Activated T-cell treated with anti-CD3 and anti-CD28 coated beads, Interleukin-2, amount 50 U/mL, for 24 hours (primary cell): ENCODE results near the gene CCDC15.
"Not testable (repeated sequence)": the region's sequence is repeated elsewhere in the genome, so short reads cannot be mapped to it uniquely, and the experiment has no call there.

ENCODE experiments used
- DNase-seq: peaks from one replicate; pipeline ENCODE4 v3.0.0-alpha.2; 2020
- H3K27ac Mint-ChIP-seq: 2 replicates; pipeline ENCODE4 v1.8.0; 2020; ENCODE audit warnings: mild to moderate bottlenecking, mixed read lengths
- H3K27me3 Mint-ChIP-seq: 2 replicates; pipeline ENCODE4 v1.8.0; 2020; ENCODE audit warnings: mixed read lengths
- H3K36me3 Mint-ChIP-seq: 2 replicates; pipeline ENCODE4 v1.8.0; 2020; ENCODE audit warnings: low read depth, mixed read lengths
- H3K4me1 Mint-ChIP-seq: 2 replicates; pipeline ENCODE4 v1.8.0; 2020; ENCODE audit warnings: low read depth, mixed read lengths
- H3K4me3 Mint-ChIP-seq: 2 replicates; pipeline ENCODE4 v1.8.0; 2020; ENCODE audit warnings: mild to moderate bottlenecking, moderate library complexity, mixed read lengths
- H3K9me3 Mint-ChIP-seq: 2 replicates; pipeline ENCODE4 v1.8.0; 2020; ENCODE audit warnings: mixed read lengths

The CCDC15 gene

GRCh38 chr11:125001079-125001778 is 47.2 kb downstream of the CCDC15 start:
- Mint-ChIP-seq H3K36me3 (peaks cover 51% of the 10 kb centered on the region), H3K4me1 (no peaks in the 10 kb centered on the region), H3K9me3 (peaks cover 10% of the 10 kb centered on the region), H3K27me3 (no peaks in the 10 kb centered on the region), H3K27ac (no peak overlapping the region), H3K4me3 (no peak overlapping the region)
- no peak for DNase-seq

DNA sequence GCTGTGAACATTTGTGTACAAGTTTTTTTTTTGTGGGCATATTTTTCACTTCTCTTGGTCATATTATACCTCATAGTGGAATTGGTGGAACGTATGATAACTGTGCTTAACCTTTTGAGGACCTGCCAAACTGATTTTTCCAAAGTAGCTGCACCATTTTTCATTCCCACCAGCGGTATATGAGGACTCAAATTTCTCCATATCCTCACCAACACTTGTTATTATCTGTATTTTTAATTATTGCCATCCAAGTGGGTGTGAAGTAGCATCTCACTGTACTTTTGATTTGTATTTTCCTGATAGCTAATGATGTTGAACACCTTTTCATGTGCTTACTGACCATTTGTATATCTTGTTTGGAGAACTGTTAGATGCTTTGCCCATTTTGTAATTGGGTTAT is 47.8 kb downstream of the CCDC15 start:
- no peak overlapping the region for H3K27ac Mint-ChIP-seq
- H3K9me3 Mint-ChIP-seq = peaks cover 10% of the 10 kb centered on the region
- H3K4me1 Mint-ChIP-seq = no peaks in the 10 kb centered on the region
- H3K4me3 Mint-ChIP-seq = no peak overlapping the region
- DNase-seq = no peak
- H3K27me3 Mint-ChIP-seq = no peaks in the 10 kb centered on the region
- peaks cover 52% of the 10 kb centered on the region for H3K36me3 Mint-ChIP-seq

GRCh38 chr11:125005491-125005890 is 51.5 kb downstream of the CCDC15 start:
- Mint-ChIP-seq H3K36me3 (peaks cover 64% of the 10 kb centered on the region), H3K4me3 (no peak overlapping the region), H3K4me1 (no peaks in the 10 kb centered on the region), H3K27ac (no peak overlapping the region), H3K27me3 (no peaks in the 10 kb centered on the region), H3K9me3 (peaks cover 10% of the 10 kb centered on the region)
- no peak for DNase-seq

DNA sequence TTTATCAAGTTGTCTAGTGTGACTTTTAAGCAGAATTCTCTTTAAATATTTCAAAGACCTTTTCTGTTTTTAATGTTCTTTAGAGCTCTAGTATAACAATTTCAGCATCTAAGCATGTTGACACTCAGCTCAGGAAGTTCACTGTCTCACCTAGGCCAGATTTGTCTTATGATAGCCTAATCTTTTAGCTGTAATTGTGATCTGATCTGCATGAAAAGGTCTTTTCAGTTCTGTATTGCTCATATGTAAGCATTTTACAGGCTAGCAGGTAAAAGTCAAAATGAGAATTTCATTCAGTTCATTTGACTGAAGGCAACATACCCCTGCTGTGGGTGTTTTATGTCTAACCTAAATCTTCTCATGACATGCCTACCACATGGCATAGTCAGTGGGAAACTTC is 62.4 kb downstream of the CCDC15 start:
- Mint-ChIP-seq H3K4me1 (peaks cover 3% of the 10 kb centered on the region), H3K27ac (no peak overlapping the region), H3K27me3 (no peaks in the 10 kb centered on the region), H3K9me3 (no peaks in the 10 kb centered on the region), H3K4me3 (no peak overlapping the region), H3K36me3 (peaks cover 14% of the 10 kb centered on the region)
- DNase-seq = no peak

- DNase-seq = no peak
- Mint-ChIP-seq H3K4me3 (no peak overlapping the region), H3K36me3 (no peaks in the 10 kb centered on the region), H3K27me3 (no peaks in the 10 kb centered on the region), H3K9me3 (no peaks in the 10 kb centered on the region), H3K4me1 (peaks cover 3% of the 10 kb centered on the region), H3K27ac (no peak overlapping the region)
Measured at GRCh38 chr11:125020342-125020741, 66.3 kb downstream of the CCDC15 start.

DNA sequence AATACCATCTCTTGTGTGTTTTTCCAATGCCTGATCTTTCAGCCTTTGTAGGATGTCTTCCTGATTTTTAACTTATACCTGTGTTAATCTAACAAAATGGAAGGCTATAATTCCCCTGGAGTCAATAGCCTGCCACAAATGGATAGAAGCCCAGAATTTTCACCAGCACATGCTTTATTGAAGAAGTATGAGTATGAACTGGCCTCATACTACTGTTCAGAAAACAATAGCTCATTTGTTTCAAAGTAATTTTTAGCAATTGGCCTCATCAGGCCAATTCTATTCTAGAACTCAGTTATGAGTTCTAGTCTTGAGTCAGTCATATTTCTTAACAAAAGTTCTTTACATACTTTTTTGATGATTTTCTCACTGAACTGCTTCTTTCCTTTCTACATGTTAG is 68.5 kb downstream of the CCDC15 start:
- no peaks in the 10 kb centered on the region for H3K4me1 Mint-ChIP-seq
- no peak overlapping the region for H3K4me3 Mint-ChIP-seq
- no peaks in the 10 kb centered on the region for H3K9me3 Mint-ChIP-seq
- H3K27me3 Mint-ChIP-seq = no peaks in the 10 kb centered on the region
- H3K36me3 Mint-ChIP-seq = peaks cover 2% of the 10 kb centered on the region
- no peak overlapping the region for H3K27ac Mint-ChIP-seq
- no peak for DNase-seq

- H3K36me3 Mint-ChIP-seq = peaks cover 13% of the 10 kb centered on the region
- no peak overlapping the region for H3K4me3 Mint-ChIP-seq
- no peaks in the 10 kb centered on the region for H3K4me1 Mint-ChIP-seq
- no peaks in the 10 kb centered on the region for H3K27me3 Mint-ChIP-seq
- H3K27ac Mint-ChIP-seq = no peak overlapping the region
- DNase-seq = no peak
- H3K9me3 Mint-ChIP-seq = peaks cover 5% of the 10 kb centered on the region
Measured at GRCh38 chr11:125025968-125026367, 72.0 kb downstream of the CCDC15 start.

DNA sequence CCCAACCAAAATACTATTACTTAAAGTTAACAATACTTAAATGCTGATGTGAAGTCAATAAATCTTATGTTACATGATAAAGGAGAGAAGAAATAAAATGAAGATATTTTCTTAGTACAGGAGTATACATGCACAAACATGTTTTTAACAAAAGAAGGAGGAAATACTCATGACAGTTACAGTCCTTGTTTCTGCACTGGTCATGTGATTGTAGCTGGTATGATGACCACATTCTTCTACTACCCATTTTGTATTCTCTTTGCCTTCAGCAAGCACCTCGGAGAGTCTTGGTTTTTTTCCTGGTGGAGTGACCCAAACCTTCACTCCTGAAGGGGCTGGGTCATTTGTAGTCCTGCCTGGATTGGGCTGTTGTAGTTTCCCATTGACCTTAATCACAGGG is 75.4 kb downstream of the CCDC15 start:
- not testable (repeated sequence) for DNase-seq, H3K27me3 Mint-ChIP-seq, H3K27ac Mint-ChIP-seq, H3K4me1 Mint-ChIP-seq, H3K4me3 Mint-ChIP-seq
- H3K36me3 Mint-ChIP-seq = peaks cover 41% of the 10 kb centered on the region
- H3K9me3 Mint-ChIP-seq = peaks cover 26% of the 10 kb centered on the region

DNA sequence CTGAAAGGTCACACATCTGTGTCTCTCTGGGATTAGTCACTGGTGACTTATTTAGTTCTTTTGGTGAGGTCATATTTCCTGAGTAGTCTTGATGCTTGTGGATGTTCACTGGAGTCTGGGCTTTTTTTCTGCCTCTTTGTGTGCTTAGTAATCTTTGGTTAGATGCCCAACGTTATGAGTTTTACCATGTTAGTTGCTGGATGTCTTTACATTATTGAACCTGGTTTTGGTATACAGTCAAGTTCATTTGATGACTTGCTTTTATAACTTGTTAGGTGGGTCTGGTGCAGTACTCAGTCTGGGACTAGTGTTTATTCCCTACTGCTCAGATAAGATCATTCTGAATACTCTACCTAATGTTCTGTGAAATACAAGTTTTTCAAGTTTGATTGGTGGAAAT is 82.9 kb downstream of the CCDC15 start:
- peaks cover 35% of the 10 kb centered on the region for H3K9me3 Mint-ChIP-seq
- H3K36me3 Mint-ChIP-seq = peaks cover 50% of the 10 kb centered on the region
- H3K4me1 Mint-ChIP-seq = peaks cover 7% of the 10 kb centered on the region
- DNase-seq = no peak
- H3K4me3 Mint-ChIP-seq = no peak overlapping the region
- H3K27ac Mint-ChIP-seq = no peak overlapping the region
- no peaks in the 10 kb centered on the region for H3K27me3 Mint-ChIP-seq

GRCh38 chr11:125049164-125049792 is 95.3 kb downstream of the CCDC15 start:
- H3K4me3 Mint-ChIP-seq = no peak overlapping the region
- no peaks in the 10 kb centered on the region for H3K27me3 Mint-ChIP-seq
- H3K27ac Mint-ChIP-seq = no peak overlapping the region
- no peaks in the 10 kb centered on the region for H3K4me1 Mint-ChIP-seq
- peaks cover 3% of the 10 kb centered on the region for H3K36me3 Mint-ChIP-seq
- no peak for DNase-seq
- H3K9me3 Mint-ChIP-seq = peaks cover 6% of the 10 kb centered on the region

DNA sequence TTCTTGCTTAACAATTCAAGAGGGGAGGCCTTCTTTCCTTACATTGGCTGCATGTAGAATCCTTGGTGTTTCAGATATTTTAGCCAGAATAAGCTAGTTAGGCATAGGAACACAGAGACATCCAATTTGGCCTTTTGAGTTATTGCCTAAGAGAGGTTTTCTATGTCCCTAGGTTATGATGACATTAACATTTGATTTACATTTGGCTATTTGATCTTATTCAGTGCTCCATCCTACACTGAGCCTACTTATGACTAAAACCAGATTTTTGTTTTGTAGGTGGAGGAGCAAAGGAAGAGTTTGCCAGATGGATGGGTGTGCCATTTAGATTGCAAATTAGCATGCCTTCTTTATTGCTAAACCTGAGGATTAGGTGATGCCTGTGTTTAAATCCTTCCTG is 98.0 kb downstream of the CCDC15 start:
- Mint-ChIP-seq H3K36me3 (no peaks in the 10 kb centered on the region), H3K4me1 (no peaks in the 10 kb centered on the region), H3K27me3 (no peaks in the 10 kb centered on the region), H3K4me3 (no peak overlapping the region), H3K27ac (no peak overlapping the region), H3K9me3 (no peaks in the 10 kb centered on the region)
- no peak for DNase-seq

DNA sequence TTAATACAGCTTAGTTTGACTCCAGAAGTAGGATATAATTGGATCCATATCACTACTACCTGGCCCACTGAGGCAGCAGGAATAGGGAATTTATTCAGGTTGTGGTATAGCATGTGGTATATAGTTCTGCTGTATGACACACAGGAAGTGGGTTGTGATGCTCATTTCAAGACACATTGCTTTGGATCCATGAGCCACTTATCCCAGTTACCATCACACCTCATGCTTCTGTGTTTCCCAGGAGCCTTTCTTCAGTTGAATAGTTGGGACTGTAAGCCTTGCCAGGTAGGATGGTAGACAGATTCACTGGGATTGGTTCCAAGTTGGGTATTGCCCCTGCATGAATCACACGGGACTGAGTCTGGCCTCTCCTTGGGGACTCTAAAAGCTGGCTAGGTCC is 99.2 kb downstream of the CCDC15 start:
- no peaks in the 10 kb centered on the region for H3K36me3 Mint-ChIP-seq
- H3K27me3 Mint-ChIP-seq = no peaks in the 10 kb centered on the region
- H3K9me3 Mint-ChIP-seq = no peaks in the 10 kb centered on the region
- H3K4me3 Mint-ChIP-seq = no peak overlapping the region
- H3K4me1 Mint-ChIP-seq = no peaks in the 10 kb centered on the region
- DNase-seq = no peak
- H3K27ac Mint-ChIP-seq = no peak overlapping the region

DNA sequence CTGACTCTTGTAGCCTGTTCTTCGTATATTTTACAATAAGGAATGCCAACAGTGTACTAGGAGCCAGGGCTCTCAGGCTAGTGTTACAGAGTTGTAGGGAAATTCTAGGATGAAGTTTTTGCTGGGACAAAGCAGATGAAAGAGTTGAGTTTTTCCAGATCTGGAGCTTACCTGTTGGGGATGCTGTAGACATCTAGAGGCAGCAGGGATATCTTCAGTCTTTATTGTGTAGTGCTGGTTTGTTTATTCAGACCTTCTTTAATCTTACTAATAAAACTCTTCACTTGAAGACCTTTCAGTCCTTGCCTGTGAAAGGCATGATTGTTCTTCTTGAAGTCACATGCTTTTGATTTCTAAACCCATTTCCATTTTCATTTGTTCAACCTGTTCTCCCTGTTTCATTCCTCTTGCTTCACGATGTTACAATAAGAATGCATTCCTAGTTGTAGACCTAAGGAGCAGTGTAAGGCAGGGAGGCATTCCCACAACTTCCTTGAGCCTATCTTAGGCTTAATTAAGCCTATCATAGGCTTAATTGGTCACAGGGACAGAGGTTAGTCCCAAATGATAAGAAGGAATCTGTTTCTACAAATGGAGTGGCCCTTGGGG is 101.2 kb downstream of the CCDC15 start:
- no peaks in the 10 kb centered on the region for H3K27me3 Mint-ChIP-seq

GRCh38 chr11:125056111-125056510 is 102.1 kb downstream of the CCDC15 start:
- DNase-seq, H3K4me3 Mint-ChIP-seq, H3K27ac Mint-ChIP-seq, H3K4me1 Mint-ChIP-seq, H3K27me3 Mint-ChIP-seq, H3K9me3 Mint-ChIP-seq, H3K36me3 Mint-ChIP-seq: not testable (repeated sequence)

More for the DNA sequence above, 101.2 kb downstream of the CCDC15 start:
- Mint-ChIP-seq H3K4me3 (no peak overlapping the region), H3K36me3 (no peaks in the 10 kb centered on the region), H3K4me1 (no peaks in the 10 kb centered on the region), H3K9me3 (no peaks in the 10 kb centered on the region), H3K27ac (no peak overlapping the region)
- no peak for DNase-seq

- H3K27ac Mint-ChIP-seq = no peak overlapping the region
- no peaks in the 10 kb centered on the region for H3K36me3 Mint-ChIP-seq
Measured at GRCh38 chr11:125056931-125057692, 103.1 kb downstream of the CCDC15 start.

More at GRCh38 chr11:125056931-125057692, 103.1 kb downstream of the CCDC15 start:
- Mint-ChIP-seq H3K27me3 (peaks cover 5% of the 10 kb centered on the region), H3K4me3 (no peak overlapping the region), H3K9me3 (no peaks in the 10 kb centered on the region), H3K4me1 (no peaks in the 10 kb centered on the region)
- no peak for DNase-seq
